Liver (tissue), 9 donors: ENCODE measurements around the gene ITGB3. TPM values are rescaled to one million over a fixed set of nuclear protein-coding genes. Genes with fewer than 3 reads are reported as not detected.

Experiments used
- DNase-seq: peaks from one replicate; pipeline ENCODE4 v3.0.0-alpha.2; 2017; ENCODE audit warnings: low spot score
- H3K27ac ChIP-seq, 2 donors: one replicate each; pipeline ENCODE4 v1.7.0; 2013; ENCODE audit warnings: inconsistent platforms in 2 of 2, low read length in 2 of 2, control low read depth in 1 of 2, low read depth in 1 of 2, mild to moderate bottlenecking in 1 of 2
- H3K27me3 ChIP-seq, 4 donors: one replicate each; pipeline versions ENCODE4 v1.6.1 to v1.7.0; 2013; ENCODE audit warnings: low read length in 3 of 4, inconsistent platforms in 1 of 4, mild to moderate bottlenecking in 1 of 4, moderate library complexity in 1 of 4; ENCODE audit not compliant: control insufficient read depth in 4 of 4, insufficient read depth in 4 of 4
- H3K36me3 ChIP-seq, 4 donors: one replicate each; pipeline versions ENCODE4 v1.6.1 to v1.7.0; 2013; ENCODE audit warnings: low read length in 3 of 4, mild to moderate bottlenecking in 3 of 4, low read depth in 1 of 4, moderate library complexity in 1 of 4; ENCODE audit not compliant: control insufficient read depth in 4 of 4, insufficient read depth in 3 of 4
- H3K4me1 ChIP-seq, 4 donors: one replicate each; pipeline versions ENCODE4 v1.6.1 to v1.7.0; 2013; ENCODE audit warnings: low read length in 3 of 4, mild to moderate bottlenecking in 3 of 4, moderate library complexity in 1 of 4; ENCODE audit not compliant: control insufficient read depth in 4 of 4, insufficient read depth in 4 of 4
- H3K4me3 ChIP-seq, 3 donors: one replicate each; pipeline versions ENCODE4 v1.6.1 to v1.7.0; 2013; ENCODE audit warnings: low read length in 3 of 3, control low read depth in 1 of 3, low read depth in 1 of 3, mild to moderate bottlenecking in 1 of 3
- H3K9ac ChIP-seq, 2 donors: one replicate each; pipeline ENCODE4 v1.7.0; 2013; ENCODE audit warnings: low read length in 2 of 2, mild to moderate bottlenecking in 2 of 2, moderate library complexity in 2 of 2, control low read depth in 1 of 2, low read depth in 1 of 2
- H3K9me3 ChIP-seq, 4 donors: one replicate each; pipeline versions ENCODE4 v1.6.1 to v1.7.0; 2013; ENCODE audit warnings: low read length in 3 of 4; ENCODE audit not compliant: control insufficient read depth in 4 of 4
- ATF3 ChIP-seq: IDR thresholded peaks from 2 replicates; pipeline ENCODE4 v1.6.1; 2016; ENCODE audit warnings: antibody characterized with exemption
- EGR1 ChIP-seq, 2 donors: IDR thresholded peaks; 2 replicates each; pipeline ENCODE4 v1.6.1; 2016 to 2018; ENCODE audit warnings: antibody characterized with exemption in 2 of 2, low read depth in 2 of 2
- FOXA1 ChIP-seq: IDR thresholded peaks from 2 replicates; pipeline ENCODE4 v1.6.1; 2016; ENCODE audit warnings: antibody characterized with exemption
- FOXA2 ChIP-seq: IDR thresholded peaks from 2 replicates; pipeline ENCODE4 v1.6.1; 2016; ENCODE audit warnings: antibody characterized with exemption
- GABPA ChIP-seq, 2 donors: IDR thresholded peaks in 1 of 2; conservative IDR thresholded peaks in 1 of 2; 2 replicates each; pipeline ENCODE4 v1.6.1; 2016; ENCODE audit warnings: antibody characterized with exemption in 2 of 2, mild to moderate bottlenecking in 1 of 2, moderate library complexity in 1 of 2
- HNF4A ChIP-seq, 2 donors: conservative IDR thresholded peaks; 2 replicates each; pipeline ENCODE4 v1.6.1; 2016; ENCODE audit warnings: antibody characterized with exemption in 2 of 2, mild to moderate bottlenecking in 2 of 2
- HNF4G ChIP-seq: IDR thresholded peaks from 2 replicates; pipeline ENCODE4 v1.6.1; 2016; ENCODE audit warnings: antibody characterized with exemption
- JUND ChIP-seq, 2 donors: IDR thresholded peaks; 2 replicates each; pipeline ENCODE4 v1.6.1; 2016; ENCODE audit warnings: antibody characterized with exemption in 2 of 2
- MAX ChIP-seq: IDR thresholded peaks from 2 replicates; pipeline ENCODE4 v1.6.1; 2016; ENCODE audit warnings: antibody characterized with exemption
- NR2F2 ChIP-seq: IDR thresholded peaks from 2 replicates; pipeline ENCODE4 v1.6.1; 2016; ENCODE audit warnings: antibody characterized with exemption
- RAD21 ChIP-seq, 2 donors: IDR thresholded peaks; 2 replicates each; pipeline ENCODE4 v1.6.1; 2016; ENCODE audit warnings: antibody characterized with exemption in 2 of 2, mild to moderate bottlenecking in 2 of 2
- REST ChIP-seq: IDR thresholded peaks from 2 replicates; pipeline ENCODE4 v1.6.1; 2016; ENCODE audit warnings: antibody characterized with exemption, mild to moderate bottlenecking
- RXRA ChIP-seq, 2 donors: IDR thresholded peaks; 2 replicates each; pipeline ENCODE4 v1.6.1; 2017 to 2018; ENCODE audit warnings: antibody characterized with exemption in 2 of 2, mild to moderate bottlenecking in 1 of 2
- SP1 ChIP-seq: IDR thresholded peaks from 2 replicates; pipeline ENCODE4 v1.6.1; 2018; ENCODE audit warnings: antibody characterized with exemption, mild to moderate bottlenecking
- TAF1 ChIP-seq: conservative IDR thresholded peaks from 2 replicates; pipeline ENCODE4 v1.6.1; 2016; ENCODE audit warnings: antibody characterized with exemption, mild to moderate bottlenecking
- YY1 ChIP-seq: IDR thresholded peaks from 2 replicates; pipeline ENCODE4 v1.6.1; 2016; ENCODE audit warnings: antibody characterized with exemption, mild to moderate bottlenecking
- WGBS: extraction: QIAGEN DNeasy Blood & Tissue Kit; methylation state at CpG from one replicate; pipeline ENCODE4 v1.1.7; 2013; 5-methylcytosine and 5-hydroxymethylcytosine counted together
- polyA plus RNA-seq, 2 donors: library from polyadenylated mRNA; stranded (reverse) in 1 of 2; unstranded in 1 of 2; fragments of 200-250 nt in 1 of 2; fragments of >200 nt in 1 of 2; fragmentation: Nextera tagmentation in 1 of 2; extraction: Ambion mirVana in 1 of 2; gene quantifications; one replicate each; pipeline versions ENCODE4 v1.2.1 to v1.2.3, GENCODE V29; 2013 to 2015
- total RNA-seq, 2 donors: library from RNA; depleted of rRNA; stranded (reverse); fragments of >200 nt; gene quantifications; one replicate each; pipeline ENCODE4 v1.2.3, GENCODE V29; 2014
- TF ChIP-seq, protein P1 (sequence below): fragments of 150-350 bp; IDR thresholded peaks from 2 replicates; pipeline ENCODE4 v1.5.1; 2017; ENCODE audit warnings: improper control_type of control experiment, low read depth, low read length; ENCODE audit not compliant: missing input control
- TF ChIP-seq, protein P2 (sequence below): IDR thresholded peaks from 2 replicates; pipeline ENCODE4 v1.6.1; 2016; ENCODE audit warnings: antibody characterized with exemption
- donor health status: healthy.
- donor health status: healthy.
- donor health status: healthy.
- donor health status: healthy.
- donor health status: healthy.

ITGB3 gene
- total and polyA plus RNA-seq, 4 donors: 0.47 to 33.4 (median 3.8) TPM

GRCh38 chr17:47274319-47275069 is 20.9 kb downstream of the ITGB3 start:
- Histone ChIP-seq H3K36me3 (no peaks in the 10 kb centered on the region), H3K9ac (no peak overlapping the region), H3K4me3 (no peak overlapping the region), H3K9me3 (no peaks in the 10 kb centered on the region), H3K27me3 (no peaks in the 10 kb centered on the region), H3K4me1 (peaks cover 5 to 22% (median 13%) of the 10 kb centered on the region in 4 donors), H3K27ac (no peak overlapping the region)
- TF ChIP-seq GABPA (IDR thresholded peaks at IDR 0.05 in 1 of 2, conservative IDR thresholded peaks at IDR 0.05 in 1 of 2): no peak
- no peak for TF ChIP-seq TAF1
- no peak for TF ChIP-seq FOXA2
- TF ChIP-seq, protein P1, sequence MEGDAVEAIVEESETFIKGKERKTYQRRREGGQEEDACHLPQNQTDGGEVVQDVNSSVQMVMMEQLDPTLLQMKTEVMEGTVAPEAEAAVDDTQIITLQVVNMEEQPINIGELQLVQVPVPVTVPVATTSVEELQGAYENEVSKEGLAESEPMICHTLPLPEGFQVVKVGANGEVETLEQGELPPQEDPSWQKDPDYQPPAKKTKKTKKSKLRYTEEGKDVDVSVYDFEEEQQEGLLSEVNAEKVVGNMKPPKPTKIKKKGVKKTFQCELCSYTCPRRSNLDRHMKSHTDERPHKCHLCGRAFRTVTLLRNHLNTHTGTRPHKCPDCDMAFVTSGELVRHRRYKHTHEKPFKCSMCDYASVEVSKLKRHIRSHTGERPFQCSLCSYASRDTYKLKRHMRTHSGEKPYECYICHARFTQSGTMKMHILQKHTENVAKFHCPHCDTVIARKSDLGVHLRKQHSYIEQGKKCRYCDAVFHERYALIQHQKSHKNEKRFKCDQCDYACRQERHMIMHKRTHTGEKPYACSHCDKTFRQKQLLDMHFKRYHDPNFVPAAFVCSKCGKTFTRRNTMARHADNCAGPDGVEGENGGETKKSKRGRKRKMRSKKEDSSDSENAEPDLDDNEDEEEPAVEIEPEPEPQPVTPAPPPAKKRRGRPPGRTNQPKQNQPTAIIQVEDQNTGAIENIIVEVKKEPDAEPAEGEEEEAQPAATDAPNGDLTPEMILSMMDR: no peak
- TF ChIP-seq NR2F2: no peak
- no peak for TF ChIP-seq RAD21 (IDR thresholded peaks at IDR 0.05)
- no peak for TF ChIP-seq HNF4G
- no peak for TF ChIP-seq MAX
- no peak for TF ChIP-seq SP1
- TF ChIP-seq EGR1 (IDR thresholded peaks at IDR 0.05; ENCODE audit: low read depth in 2 of 2): no peak
- no peak for TF ChIP-seq JUND (IDR thresholded peaks at IDR 0.05)
- no peak for TF ChIP-seq YY1
- no peak for TF ChIP-seq ATF3
- no peak for TF ChIP-seq HNF4A (conservative IDR thresholded peaks at IDR 0.05)
- TF ChIP-seq, protein P2, sequence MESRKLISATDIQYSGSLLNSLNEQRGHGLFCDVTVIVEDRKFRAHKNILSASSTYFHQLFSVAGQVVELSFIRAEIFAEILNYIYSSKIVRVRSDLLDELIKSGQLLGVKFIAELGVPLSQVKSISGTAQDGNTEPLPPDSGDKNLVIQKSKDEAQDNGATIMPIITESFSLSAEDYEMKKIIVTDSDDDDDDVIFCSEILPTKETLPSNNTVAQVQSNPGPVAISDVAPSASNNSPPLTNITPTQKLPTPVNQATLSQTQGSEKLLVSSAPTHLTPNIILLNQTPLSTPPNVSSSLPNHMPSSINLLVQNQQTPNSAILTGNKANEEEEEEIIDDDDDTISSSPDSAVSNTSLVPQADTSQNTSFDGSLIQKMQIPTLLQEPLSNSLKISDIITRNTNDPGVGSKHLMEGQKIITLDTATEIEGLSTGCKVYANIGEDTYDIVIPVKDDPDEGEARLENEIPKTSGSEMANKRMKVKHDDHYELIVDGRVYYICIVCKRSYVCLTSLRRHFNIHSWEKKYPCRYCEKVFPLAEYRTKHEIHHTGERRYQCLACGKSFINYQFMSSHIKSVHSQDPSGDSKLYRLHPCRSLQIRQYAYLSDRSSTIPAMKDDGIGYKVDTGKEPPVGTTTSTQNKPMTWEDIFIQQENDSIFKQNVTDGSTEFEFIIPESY: no peak
- TF ChIP-seq FOXA1: no peak
- TF ChIP-seq RXRA (IDR thresholded peaks at IDR 0.05): no peak
- no peak for TF ChIP-seq REST
- DNase-seq: no peak
- 96% methylated on average over 5 of the region's 5 CpGs for WGBS
